Fibroblast of the aortic adventitia (primary cell): ENCODE measurements around the gene ABTB2. TPM values are rescaled to one million over a fixed set of nuclear protein-coding genes. Genes with fewer than 3 reads are reported as not detected.

Experiments used
- DNase-seq: peaks from one replicate; pipeline ENCODE4 v3.0.0-alpha.2; 2010; ENCODE audit warnings: low read depth
- H3K4me3 ChIP-seq: 2 replicates; pipeline ENCODE4 v1.5.1; 2011; ENCODE audit warnings: low read depth, mild to moderate bottlenecking, control low read depth, low read length, moderate library complexity
- total RNA-seq: library from RNA; depleted of rRNA; stranded (reverse); fragments of >200 nt; gene quantifications from 2 replicates; pipeline ENCODE4 v1.2.3, GENCODE V29; 2012; ENCODE audit warnings: low replicate concordance
- TF ChIP-seq, protein P1 (sequence below): IDR thresholded peaks from 2 replicates; pipeline ENCODE4 v1.5.1; 2011; ENCODE audit warnings: mild to moderate bottlenecking, low read length, control low read depth, inconsistent platforms; ENCODE audit not compliant: insufficient read depth

ABTB2 gene
- total RNA-seq, 1 donor, result 1.7 TPM

- H3K4me3 ChIP-seq, result no peak overlapping the region
- TF ChIP-seq, protein P1, sequence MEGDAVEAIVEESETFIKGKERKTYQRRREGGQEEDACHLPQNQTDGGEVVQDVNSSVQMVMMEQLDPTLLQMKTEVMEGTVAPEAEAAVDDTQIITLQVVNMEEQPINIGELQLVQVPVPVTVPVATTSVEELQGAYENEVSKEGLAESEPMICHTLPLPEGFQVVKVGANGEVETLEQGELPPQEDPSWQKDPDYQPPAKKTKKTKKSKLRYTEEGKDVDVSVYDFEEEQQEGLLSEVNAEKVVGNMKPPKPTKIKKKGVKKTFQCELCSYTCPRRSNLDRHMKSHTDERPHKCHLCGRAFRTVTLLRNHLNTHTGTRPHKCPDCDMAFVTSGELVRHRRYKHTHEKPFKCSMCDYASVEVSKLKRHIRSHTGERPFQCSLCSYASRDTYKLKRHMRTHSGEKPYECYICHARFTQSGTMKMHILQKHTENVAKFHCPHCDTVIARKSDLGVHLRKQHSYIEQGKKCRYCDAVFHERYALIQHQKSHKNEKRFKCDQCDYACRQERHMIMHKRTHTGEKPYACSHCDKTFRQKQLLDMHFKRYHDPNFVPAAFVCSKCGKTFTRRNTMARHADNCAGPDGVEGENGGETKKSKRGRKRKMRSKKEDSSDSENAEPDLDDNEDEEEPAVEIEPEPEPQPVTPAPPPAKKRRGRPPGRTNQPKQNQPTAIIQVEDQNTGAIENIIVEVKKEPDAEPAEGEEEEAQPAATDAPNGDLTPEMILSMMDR, result no peak
- DNase-seq, result no peak
Observed at GRCh38 chr11:34278175-34278574, 79.6 kb downstream of the ABTB2 start.

DNA sequence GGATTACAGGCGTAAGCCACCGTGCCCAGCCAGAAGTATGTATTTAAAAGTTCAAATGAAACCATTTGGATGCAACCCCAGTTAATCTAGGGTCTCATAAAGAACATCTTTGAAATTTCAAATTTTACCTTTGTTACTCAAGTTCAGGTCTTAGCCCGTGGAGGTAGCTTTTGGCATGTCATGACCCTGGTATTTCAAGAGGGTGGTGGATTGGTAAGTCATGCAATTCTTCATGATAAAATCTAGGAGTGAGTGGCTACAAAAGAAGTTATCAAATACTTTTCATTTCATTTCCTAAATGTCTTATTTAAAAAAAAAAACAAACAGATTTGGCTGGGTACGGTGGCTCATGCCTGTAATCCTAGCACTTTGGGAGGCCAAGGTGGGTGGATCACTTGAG is 80.6 kb downstream of the ABTB2 start:
- DNase-seq, result no peak
- TF ChIP-seq, protein P1, result no peak
- no peak overlapping the region for H3K4me3 ChIP-seq

DNA sequence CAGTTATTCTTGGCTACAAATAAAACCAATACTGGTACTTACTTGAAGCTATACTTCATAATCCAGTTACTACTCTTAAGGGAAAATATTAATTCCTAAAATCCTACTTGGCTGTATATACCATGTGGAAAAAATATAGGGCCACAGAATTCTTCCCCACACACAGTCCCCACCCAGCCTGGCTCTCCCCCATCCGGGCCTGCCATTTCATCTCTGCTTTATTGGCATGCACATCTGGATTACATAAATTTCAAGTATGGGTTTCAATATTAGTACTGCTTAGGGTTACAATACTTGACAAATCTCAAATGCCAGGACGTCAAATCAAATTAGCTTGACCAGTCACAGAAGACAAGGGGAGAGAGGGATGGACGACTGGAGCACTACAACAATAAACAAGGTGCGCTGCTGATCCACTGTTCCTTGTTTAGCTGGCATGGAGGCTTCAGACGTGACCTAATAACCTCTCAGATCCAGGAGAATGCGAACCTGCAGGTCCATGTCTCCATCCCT is 81.4 kb downstream of the ABTB2 start:
- no peak overlapping the region for H3K4me3 ChIP-seq
- TF ChIP-seq, protein P1, result no peak
- no peak for DNase-seq

DNA sequence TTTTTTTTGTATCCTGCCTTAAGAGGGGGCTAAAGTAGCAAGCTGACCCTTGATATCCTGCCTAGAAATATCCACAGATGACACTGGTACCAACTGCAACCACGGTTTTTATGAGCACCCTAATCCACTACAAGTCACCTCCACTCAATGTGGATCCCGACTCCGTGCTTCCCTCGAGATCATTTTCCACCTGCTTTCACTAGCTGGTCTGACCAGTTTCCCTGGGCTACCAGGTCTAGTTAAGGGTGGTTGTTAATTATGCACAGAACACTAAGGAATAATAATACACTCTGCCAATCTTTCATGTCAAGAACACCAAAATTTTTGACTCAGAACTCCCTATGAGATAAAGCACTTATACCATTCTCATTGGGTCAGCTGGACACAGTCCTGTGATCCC is 82.3 kb downstream of the ABTB2 start:
- DNase-seq, result no peak
- H3K4me3 ChIP-seq, result no peak overlapping the region
- TF ChIP-seq, protein P1, result no peak

DNA sequence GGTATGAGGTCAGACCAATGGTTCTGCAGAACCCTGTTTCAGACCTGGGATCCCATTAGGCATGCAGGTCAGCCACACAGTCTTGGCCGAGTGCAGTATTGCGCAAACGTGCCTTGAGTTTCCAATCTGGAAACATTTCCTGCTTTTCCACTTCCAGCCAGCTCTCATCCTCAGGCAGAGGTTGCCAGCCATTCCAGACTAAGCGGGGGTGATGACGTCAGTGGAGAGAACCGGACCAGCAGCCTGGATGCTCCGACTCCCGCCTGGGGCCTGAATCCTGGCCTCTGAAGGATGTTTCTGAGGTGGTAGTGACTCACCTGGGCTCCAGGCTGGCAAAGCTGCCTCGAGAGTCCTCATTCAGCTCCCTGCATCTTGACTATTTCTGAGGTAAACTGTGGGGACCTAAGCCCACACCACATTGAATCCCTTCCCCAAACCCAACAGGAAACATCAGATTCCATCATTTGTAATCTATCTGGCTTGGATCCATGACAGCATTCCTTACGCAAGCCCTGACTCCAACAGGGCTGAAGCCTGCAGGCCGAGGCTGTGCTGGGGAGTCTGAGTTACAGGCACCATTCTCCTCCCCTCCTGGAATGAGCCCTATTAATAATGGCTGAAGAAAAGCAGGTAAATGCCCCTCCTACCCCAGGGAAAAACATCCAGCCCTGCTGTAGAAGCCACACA is 83.0 kb downstream of the ABTB2 start:
- H3K4me3 ChIP-seq, result no peak overlapping the region
- DNase-seq, result peak; percentile 100
- TF ChIP-seq, protein P1, result no peak

DNA sequence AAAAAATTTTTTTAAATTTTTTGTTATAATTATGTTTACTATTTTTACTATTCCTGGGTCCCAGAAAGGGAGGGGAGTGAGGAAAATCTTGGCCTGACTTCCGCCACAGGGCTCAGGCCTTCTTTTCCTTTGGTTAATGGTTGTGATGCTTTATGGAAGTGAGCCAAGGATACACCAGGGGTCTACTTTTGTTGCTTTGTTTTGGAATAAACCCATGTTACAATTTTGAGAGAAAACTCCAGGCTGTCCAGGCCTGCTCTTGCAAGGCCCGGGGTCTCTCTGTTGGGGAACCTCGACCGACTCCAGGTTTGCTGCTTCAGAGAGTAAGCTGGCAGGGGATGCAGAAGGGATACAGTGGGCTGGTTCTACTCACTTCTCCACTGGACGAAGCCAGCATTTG is 84.7 kb downstream of the ABTB2 start:
- H3K4me3 ChIP-seq, result no peak overlapping the region
- no peak for DNase-seq
- TF ChIP-seq, protein P1, result no peak

GRCh38 chr11:34271727-34272126 is 86.1 kb downstream of the ABTB2 start:
- TF ChIP-seq, protein P1, result no peak
- no peak for DNase-seq
- H3K4me3 ChIP-seq, result no peak overlapping the region
